Activated naive CD8-positive, alpha-beta T cell treated with anti-CD3 and anti-CD28 coated beads, Interleukin-2, amount 10 ng/mL, durations not matched to agents 7 days and 5 days (primary cell): ENCODE results near the gene FLVCR2. TPM values are rescaled to one million over a fixed set of nuclear protein-coding genes. Genes with fewer than 3 reads are reported as not detected.

Experiments
- ATAC-seq: fragments of 150-1000 bp; cut with Tn5 transposase; one replicate; pipeline ENCODE4 v1.10.0; 2021; ENCODE audit warnings: low read depth, moderate library complexity
- POLR2A ChIA-PET: fragments of 350-600 bp; sonication (Branson Sonifier 250); formaldehyde crosslinking; loops from one replicate; lab custom pipeline; 2021; ENCODE audit warnings: antibody characterized with exemption; lab: Charles Lee
- DNase-seq: peaks from one replicate; pipeline ENCODE4 v3.0.0; 2021
- H3K27ac Mint-ChIP-seq: one replicate; pipeline ENCODE4 v1.8.0; 2022; ENCODE audit warnings: mild to moderate bottlenecking, mixed read lengths
- H3K27me3 Mint-ChIP-seq: one replicate; pipeline ENCODE4 v1.8.0; 2022; ENCODE audit warnings: mild to moderate bottlenecking, moderate library complexity, mixed read lengths
- H3K36me3 Mint-ChIP-seq: one replicate; pipeline ENCODE4 v1.8.0; 2021; ENCODE audit warnings: mild to moderate bottlenecking, mixed read lengths
- H3K4me1 Mint-ChIP-seq: one replicate; pipeline ENCODE4 v1.8.0; 2021; ENCODE audit warnings: mixed read lengths
- H3K4me3 Mint-ChIP-seq: one replicate; pipeline ENCODE4 v1.8.0; 2022; ENCODE audit warnings: mild to moderate bottlenecking, moderate library complexity, mixed read lengths
- H3K9me3 Mint-ChIP-seq: one replicate; pipeline ENCODE4 v1.8.0; 2021; ENCODE audit warnings: mixed read lengths
- total RNA-seq, 2 experiments: library from RNA; stranded (reverse); gene quantifications; one replicate each; pipeline ENCODE4 v1.2.3, GENCODE V29; 2021

Gene FLVCR2
- total RNA-seq, 2 experiments from 2014 or later: 0.74 to 5.0 TPM

GRCh38 chr14:75653563-75653962 is 75.1 kb downstream of the FLVCR2 start:
- Mint-ChIP-seq H3K9me3 (no peaks in the 10 kb centered on the region), H3K27ac (no peak overlapping the region), H3K36me3 (peaks cover 17% of the 10 kb centered on the region), H3K4me3 (no peak overlapping the region), H3K27me3 (no peaks in the 10 kb centered on the region), H3K4me1 (peaks cover 5% of the 10 kb centered on the region)
- no peak for ATAC-seq
- no peak for DNase-seq
- POLR2A ChIA-PET: no interaction called here

- no peak overlapping the region for H3K4me3 Mint-ChIP-seq
- no peaks in the 10 kb centered on the region for H3K27me3 Mint-ChIP-seq
- no peaks in the 10 kb centered on the region for H3K9me3 Mint-ChIP-seq
- DNase-seq (peak; percentile 81), ATAC-seq (peak; percentile 85)
- H3K36me3 Mint-ChIP-seq: peaks cover 17% of the 10 kb centered on the region
- no peak overlapping the region for H3K27ac Mint-ChIP-seq
- H3K4me1 Mint-ChIP-seq: peaks cover 8% of the 10 kb centered on the region
- POLR2A ChIA-PET: no interaction called here
Measured at GRCh38 chr14:75654127-75654732, 75.8 kb downstream of the FLVCR2 start.

GRCh38 chr14:75655235-75655634 is 76.8 kb downstream of the FLVCR2 start:
- Mint-ChIP-seq H3K4me1 (peaks cover 13% of the 10 kb centered on the region), H3K4me3 (no peak overlapping the region), H3K9me3 (no peaks in the 10 kb centered on the region), H3K27ac (no peak overlapping the region), H3K36me3 (peaks cover 8% of the 10 kb centered on the region), H3K27me3 (no peaks in the 10 kb centered on the region)
- DNase-seq (no peak), ATAC-seq (no peak)
- POLR2A ChIA-PET: no interaction called here

GRCh38 chr14:75657331-75657730 is 78.9 kb downstream of the FLVCR2 start:
- no peaks in the 10 kb centered on the region for H3K9me3 Mint-ChIP-seq
- peaks cover 3% of the 10 kb centered on the region for H3K36me3 Mint-ChIP-seq
- no peak for ATAC-seq
- H3K27me3 Mint-ChIP-seq: no peaks in the 10 kb centered on the region
- no peak for DNase-seq
- H3K27ac Mint-ChIP-seq: no peak overlapping the region
- no peak overlapping the region for H3K4me3 Mint-ChIP-seq
- POLR2A ChIA-PET: no interaction called here
- H3K4me1 Mint-ChIP-seq: peaks cover 15% of the 10 kb centered on the region

- no peak for DNase-seq
- POLR2A ChIA-PET: no interaction called here
- Mint-ChIP-seq H3K9me3 (no peaks in the 10 kb centered on the region), H3K27ac (no peak overlapping the region), H3K4me1 (peaks cover 19% of the 10 kb centered on the region), H3K36me3 (peaks cover 6% of the 10 kb centered on the region), H3K27me3 (no peaks in the 10 kb centered on the region), H3K4me3 (no peak overlapping the region)
- no peak for ATAC-seq
Measured at GRCh38 chr14:75658957-75659356, 80.5 kb downstream of the FLVCR2 start.

GRCh38 chr14:75660238-75660629 is 81.8 kb downstream of the FLVCR2 start:
- peak overlapping the region; percentile 87 for H3K27ac Mint-ChIP-seq
- no peaks in the 10 kb centered on the region for H3K9me3 Mint-ChIP-seq
- DNase-seq: no peak
- H3K36me3 Mint-ChIP-seq: peaks cover 5% of the 10 kb centered on the region
- POLR2A ChIA-PET: interaction anchor here (0.7 to 1.8 kb wide), 4 partner anchors 11 to 492 kb away, joined by 3 to 11 read pairs (median 5); partner anchors contain the start of gene BATF
- no peaks in the 10 kb centered on the region for H3K27me3 Mint-ChIP-seq
- no peak for ATAC-seq
- H3K4me3 Mint-ChIP-seq: peak overlapping the region; percentile 93
- peaks cover 17% of the 10 kb centered on the region for H3K4me1 Mint-ChIP-seq

- peaks cover 5% of the 10 kb centered on the region for H3K36me3 Mint-ChIP-seq
- DNase-seq (peak; percentile 97), ATAC-seq (peak; percentile 99)
- H3K4me1 Mint-ChIP-seq: peaks cover 17% of the 10 kb centered on the region
- POLR2A ChIA-PET: interaction anchor here (0.5 to 1.8 kb wide), 8 partner anchors 11 to 1373 kb away, joined by 3 to 11 read pairs (median 4); partner anchors contain the start of genes BATF and DLST
- H3K9me3 Mint-ChIP-seq: no peaks in the 10 kb centered on the region
- H3K4me3 Mint-ChIP-seq: peak within 1 kb of the TSS; percentile 93
- H3K27me3 Mint-ChIP-seq: no peaks in the 10 kb centered on the region
- peak within 1 kb of the TSS; percentile 87 for H3K27ac Mint-ChIP-seq
Measured at GRCh38 chr14:75660630-75661498, 82.4 kb downstream of the FLVCR2 start, which contains the start of the genes ERG28 and TTLL5. Gene ERG28 (minus strand): TSS chr14:75660876. CDS start chr14:75657502, 3,374 bp downstream. Gene TTLL5 (plus strand): TSS chr14:75661246. CDS start chr14:75663150, 1,904 bp downstream.

- H3K27me3 Mint-ChIP-seq: no peaks in the 10 kb centered on the region
- H3K4me1 Mint-ChIP-seq: peaks cover 17% of the 10 kb centered on the region
- H3K36me3 Mint-ChIP-seq: peaks cover 6% of the 10 kb centered on the region
- DNase-seq (no peak), ATAC-seq (no peak)
- peak overlapping the region; percentile 93 for H3K4me3 Mint-ChIP-seq
- peak overlapping the region; percentile 67 for H3K27ac Mint-ChIP-seq
- no peaks in the 10 kb centered on the region for H3K9me3 Mint-ChIP-seq
- POLR2A ChIA-PET: interaction anchor here (0.5 to 1.8 kb wide), 6 partner anchors 12 to 1372 kb away, joined by 3 to 11 read pairs (median 4); partner anchors contain the start of genes BATF and DLST
Measured at GRCh38 chr14:75661499-75661814, 83.0 kb downstream of the FLVCR2 start.

- POLR2A ChIA-PET: no interaction called here
- peaks cover 15% of the 10 kb centered on the region for H3K4me1 Mint-ChIP-seq
- no peak overlapping the region for H3K27ac Mint-ChIP-seq
- DNase-seq (no peak), ATAC-seq (no peak)
- peak overlapping the region; percentile 52 for H3K4me3 Mint-ChIP-seq
- no peaks in the 10 kb centered on the region for H3K27me3 Mint-ChIP-seq
- H3K36me3 Mint-ChIP-seq: peaks cover 12% of the 10 kb centered on the region
- H3K9me3 Mint-ChIP-seq: no peaks in the 10 kb centered on the region
Measured at GRCh38 chr14:75662966-75663365, 84.5 kb downstream of the FLVCR2 start.

- peaks cover 38% of the 10 kb centered on the region for H3K36me3 Mint-ChIP-seq
- no peak for ATAC-seq
- peaks cover 5% of the 10 kb centered on the region for H3K4me1 Mint-ChIP-seq
- POLR2A ChIA-PET: interaction anchor here (0.6 kb wide), 1 partner anchor 16 kb away, joined by 6 read pairs; no protein-coding TSS in a partner anchor
- no peak for DNase-seq
- no peak overlapping the region for H3K27ac Mint-ChIP-seq
- no peaks in the 10 kb centered on the region for H3K27me3 Mint-ChIP-seq
- no peak overlapping the region for H3K4me3 Mint-ChIP-seq
- H3K9me3 Mint-ChIP-seq: no peaks in the 10 kb centered on the region
Measured at GRCh38 chr14:75667099-75667765, 88.8 kb downstream of the FLVCR2 start.

GRCh38 chr14:75672605-75673192 is 94.3 kb downstream of the FLVCR2 start:
- Mint-ChIP-seq H3K4me3 (no peak overlapping the region), H3K4me1 (peaks cover 5% of the 10 kb centered on the region), H3K27me3 (no peaks in the 10 kb centered on the region), H3K36me3 (peaks cover 49% of the 10 kb centered on the region), H3K27ac (no peak overlapping the region), H3K9me3 (no peaks in the 10 kb centered on the region)
- ATAC-seq: no peak
- POLR2A ChIA-PET: interaction anchor here (1.3 kb wide), 1 partner anchor 11 kb away, joined by 4 read pairs; the partner anchor contains the start of gene TTLL5
- no peak for DNase-seq

- H3K9me3 Mint-ChIP-seq: no peaks in the 10 kb centered on the region
- no peak overlapping the region for H3K4me3 Mint-ChIP-seq
- no peak overlapping the region for H3K27ac Mint-ChIP-seq
- POLR2A ChIA-PET: interaction anchor here (1.3 kb wide), 1 partner anchor 12 kb away, joined by 4 read pairs; the partner anchor contains the start of gene TTLL5
- no peak for DNase-seq
- no peak for ATAC-seq
- peaks cover 48% of the 10 kb centered on the region for H3K36me3 Mint-ChIP-seq
- no peaks in the 10 kb centered on the region for H3K27me3 Mint-ChIP-seq
- peaks cover 5% of the 10 kb centered on the region for H3K4me1 Mint-ChIP-seq
Measured at GRCh38 chr14:75673345-75674035, 95.1 kb downstream of the FLVCR2 start.
